GM21360 (cell line): ENCODE results near the gene CXXC4.

Source experiments
- ATAC-seq: cut with Tn5 transposase; IDR thresholded peaks from one replicate; pipeline ENCODE4 v1.9.1; 2021; ENCODE audit warnings: mild to moderate bottlenecking, moderate library complexity; ENCODE audit not compliant: unreplicated experiment

CXXC4 gene

DNA sequence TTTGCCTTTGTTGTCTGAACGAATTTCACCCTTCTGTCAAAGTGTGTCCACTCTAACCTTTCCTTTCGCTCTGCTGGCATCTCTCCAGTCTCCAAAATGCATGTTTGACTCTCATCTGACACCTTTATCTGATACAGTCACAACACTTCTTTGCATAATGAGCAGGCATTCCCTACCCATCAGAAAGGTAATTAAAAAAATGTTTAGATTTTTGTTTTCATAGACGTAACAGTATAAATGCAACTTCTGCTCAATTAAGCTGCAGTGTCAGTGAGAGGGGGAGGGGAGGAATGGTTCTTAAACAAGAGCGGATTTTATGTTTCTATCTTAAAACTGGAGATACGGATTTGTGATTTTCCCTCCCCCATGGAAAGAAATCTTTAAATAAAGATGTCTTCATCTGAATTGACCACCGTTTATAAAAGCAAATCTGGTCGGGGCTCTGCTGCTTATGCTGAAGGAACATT lies 70.2 kb downstream of the CXXC4 start:
- ATAC-seq = no peak

DNA sequence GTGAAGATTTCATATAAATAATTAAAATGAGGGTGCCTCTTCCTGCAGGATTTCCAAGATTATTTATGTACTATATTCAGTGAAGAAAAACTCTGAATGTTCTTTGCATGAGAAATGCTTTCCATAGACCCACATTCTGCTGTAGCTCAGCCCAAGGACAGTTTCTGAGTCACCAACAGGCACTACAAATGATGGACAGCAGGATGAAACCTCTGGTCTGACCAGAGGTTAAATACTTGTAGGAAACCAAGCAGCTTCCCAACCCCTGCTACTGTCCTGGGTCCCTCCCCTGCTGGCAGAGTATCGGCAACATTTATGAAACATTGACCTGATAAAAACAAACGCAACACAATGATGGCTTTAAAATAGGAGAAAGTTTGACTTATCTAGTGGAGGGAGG lies 73.1 kb downstream of the CXXC4 start:
- ATAC-seq = no peak

GRCh38 chr4:104420766-104421165 lies 73.9 kb downstream of the CXXC4 start:
- ATAC-seq = no peak
